Liver (tissue), 9 donors: ENCODE results near the gene FRMD5. TPM values are rescaled to one million over a fixed set of nuclear protein-coding genes. Genes with fewer than 3 reads are reported as not detected.

ENCODE experiments used
- DNase-seq: peaks from one replicate; pipeline ENCODE4 v3.0.0-alpha.2; 2017; ENCODE audit warnings: low spot score
- H3K27ac ChIP-seq, 2 donors: one replicate each; pipeline ENCODE4 v1.7.0; 2013; ENCODE audit warnings: inconsistent platforms in 2 of 2, low read length in 2 of 2, control low read depth in 1 of 2, low read depth in 1 of 2, mild to moderate bottlenecking in 1 of 2
- H3K27me3 ChIP-seq, 4 donors: one replicate each; pipeline versions ENCODE4 v1.6.1 to v1.7.0; 2013; ENCODE audit warnings: low read length in 3 of 4, inconsistent platforms in 1 of 4, mild to moderate bottlenecking in 1 of 4, moderate library complexity in 1 of 4; ENCODE audit not compliant: control insufficient read depth in 4 of 4, insufficient read depth in 4 of 4
- H3K36me3 ChIP-seq, 4 donors: one replicate each; pipeline versions ENCODE4 v1.6.1 to v1.7.0; 2013; ENCODE audit warnings: low read length in 3 of 4, mild to moderate bottlenecking in 3 of 4, low read depth in 1 of 4, moderate library complexity in 1 of 4; ENCODE audit not compliant: control insufficient read depth in 4 of 4, insufficient read depth in 3 of 4
- H3K4me1 ChIP-seq, 4 donors: one replicate each; pipeline versions ENCODE4 v1.6.1 to v1.7.0; 2013; ENCODE audit warnings: low read length in 3 of 4, mild to moderate bottlenecking in 3 of 4, moderate library complexity in 1 of 4; ENCODE audit not compliant: control insufficient read depth in 4 of 4, insufficient read depth in 4 of 4
- H3K4me3 ChIP-seq, 3 donors: one replicate each; pipeline versions ENCODE4 v1.6.1 to v1.7.0; 2013; ENCODE audit warnings: low read length in 3 of 3, control low read depth in 1 of 3, low read depth in 1 of 3, mild to moderate bottlenecking in 1 of 3
- H3K9ac ChIP-seq, 2 donors: one replicate each; pipeline ENCODE4 v1.7.0; 2013; ENCODE audit warnings: low read length in 2 of 2, mild to moderate bottlenecking in 2 of 2, moderate library complexity in 2 of 2, control low read depth in 1 of 2, low read depth in 1 of 2
- H3K9me3 ChIP-seq, 4 donors: one replicate each; pipeline versions ENCODE4 v1.6.1 to v1.7.0; 2013; ENCODE audit warnings: low read length in 3 of 4; ENCODE audit not compliant: control insufficient read depth in 4 of 4
- CTCF ChIP-seq: fragments of 150-350 bp; IDR thresholded peaks from 2 replicates; pipeline ENCODE4 v1.5.1; 2017; ENCODE audit warnings: improper control_type of control experiment, low read depth, low read length; ENCODE audit not compliant: missing input control
- EGR1 ChIP-seq, 2 donors: IDR thresholded peaks; 2 replicates each; pipeline ENCODE4 v1.6.1; 2016 to 2018; ENCODE audit warnings: antibody characterized with exemption in 2 of 2, low read depth in 2 of 2
- FOXA1 ChIP-seq: IDR thresholded peaks from 2 replicates; pipeline ENCODE4 v1.6.1; 2016; ENCODE audit warnings: antibody characterized with exemption
- HNF4A ChIP-seq, 2 donors: conservative IDR thresholded peaks; 2 replicates each; pipeline ENCODE4 v1.6.1; 2016; ENCODE audit warnings: antibody characterized with exemption in 2 of 2, mild to moderate bottlenecking in 2 of 2
- HNF4G ChIP-seq: IDR thresholded peaks from 2 replicates; pipeline ENCODE4 v1.6.1; 2016; ENCODE audit warnings: antibody characterized with exemption
- JUND ChIP-seq, 2 donors: IDR thresholded peaks; 2 replicates each; pipeline ENCODE4 v1.6.1; 2016; ENCODE audit warnings: antibody characterized with exemption in 2 of 2
- NR2F2 ChIP-seq: IDR thresholded peaks from 2 replicates; pipeline ENCODE4 v1.6.1; 2016; ENCODE audit warnings: antibody characterized with exemption
- RAD21 ChIP-seq, 2 donors: IDR thresholded peaks; 2 replicates each; pipeline ENCODE4 v1.6.1; 2016; ENCODE audit warnings: antibody characterized with exemption in 2 of 2, mild to moderate bottlenecking in 2 of 2
- RXRA ChIP-seq, 2 donors: IDR thresholded peaks; 2 replicates each; pipeline ENCODE4 v1.6.1; 2017 to 2018; ENCODE audit warnings: antibody characterized with exemption in 2 of 2, mild to moderate bottlenecking in 1 of 2
- SP1 ChIP-seq: IDR thresholded peaks from 2 replicates; pipeline ENCODE4 v1.6.1; 2018; ENCODE audit warnings: antibody characterized with exemption, mild to moderate bottlenecking
- TAF1 ChIP-seq: conservative IDR thresholded peaks from 2 replicates; pipeline ENCODE4 v1.6.1; 2016; ENCODE audit warnings: antibody characterized with exemption, mild to moderate bottlenecking
- YY1 ChIP-seq: IDR thresholded peaks from 2 replicates; pipeline ENCODE4 v1.6.1; 2016; ENCODE audit warnings: antibody characterized with exemption, mild to moderate bottlenecking
- WGBS: extraction: QIAGEN DNeasy Blood & Tissue Kit; methylation state at CpG from one replicate; pipeline ENCODE4 v1.1.7; 2013; 5-methylcytosine and 5-hydroxymethylcytosine counted together
- polyA plus RNA-seq, 2 donors: library from polyadenylated mRNA; stranded (reverse) in 1 of 2; unstranded in 1 of 2; fragments of 200-250 nt in 1 of 2; fragments of >200 nt in 1 of 2; fragmentation: Nextera tagmentation in 1 of 2; extraction: Ambion mirVana in 1 of 2; gene quantifications; one replicate each; pipeline versions ENCODE4 v1.2.1 to v1.2.3, GENCODE V29; 2013 to 2015
- total RNA-seq, 2 donors: library from RNA; depleted of rRNA; stranded (reverse); fragments of >200 nt; gene quantifications; one replicate each; pipeline ENCODE4 v1.2.3, GENCODE V29; 2014
- TF ChIP-seq, protein P1 (sequence below): IDR thresholded peaks from 2 replicates; pipeline ENCODE4 v1.6.1; 2016; ENCODE audit warnings: antibody characterized with exemption, mild to moderate bottlenecking
- TF ChIP-seq, protein P2 (sequence below): IDR thresholded peaks from 2 replicates; pipeline ENCODE4 v1.6.1; 2016; ENCODE audit warnings: antibody characterized with exemption
- TF ChIP-seq, protein P3 (sequence below): IDR thresholded peaks from 2 replicates; pipeline ENCODE4 v1.6.1; 2016; ENCODE audit warnings: antibody characterized with exemption
- TF ChIP-seq, protein P4 (sequence below): IDR thresholded peaks from 2 replicates; pipeline ENCODE4 v1.6.1; 2016; ENCODE audit warnings: antibody characterized with exemption
- donor health status: healthy.
- donor health status: healthy.
- donor health status: healthy.
- donor health status: healthy.
- donor health status: healthy.

Gene FRMD5
- total and polyA plus RNA-seq, 4 donors: 0.01 to 0.25 TPM; not detected in 2

DNA sequence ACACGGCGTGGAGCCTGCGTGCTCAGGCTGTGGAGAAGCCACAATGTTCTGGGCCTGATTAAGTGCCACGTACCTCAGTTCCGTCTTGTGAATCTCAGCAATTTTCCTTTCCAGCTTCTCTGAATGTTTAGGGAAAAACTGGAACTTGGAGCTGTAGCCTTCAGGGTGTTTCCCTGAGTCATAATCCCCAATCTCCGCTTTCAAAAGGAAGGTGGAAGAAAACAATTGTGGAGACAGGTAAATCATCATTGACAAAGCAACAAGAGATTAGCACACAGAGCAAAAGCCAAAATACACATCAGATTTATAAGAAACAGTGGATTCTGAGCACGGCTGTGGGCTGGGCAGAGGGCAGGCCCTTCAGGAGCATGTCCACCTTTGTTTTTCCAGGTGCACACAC is 289.3 kb downstream of the FRMD5 start:
- no peak overlapping the region for H3K9ac ChIP-seq
- H3K36me3 ChIP-seq: no peaks in the 10 kb centered on the region
- no peak overlapping the region for H3K27ac ChIP-seq
- H3K4me3 ChIP-seq: no peak overlapping the region
- H3K4me1 ChIP-seq: no peaks in the 10 kb centered on the region
- H3K9me3 ChIP-seq: no peaks in the 10 kb centered on the region
- no peaks in the 10 kb centered on the region for H3K27me3 ChIP-seq
- WGBS: 93% methylated on average over 7 of the region's 7 CpGs
- DNase-seq: no peak
- TF ChIP-seq NR2F2: no peak
- no peak for TF ChIP-seq SP1
- no peak for TF ChIP-seq JUND (IDR thresholded peaks at IDR 0.05)
- TF ChIP-seq, protein P1, sequence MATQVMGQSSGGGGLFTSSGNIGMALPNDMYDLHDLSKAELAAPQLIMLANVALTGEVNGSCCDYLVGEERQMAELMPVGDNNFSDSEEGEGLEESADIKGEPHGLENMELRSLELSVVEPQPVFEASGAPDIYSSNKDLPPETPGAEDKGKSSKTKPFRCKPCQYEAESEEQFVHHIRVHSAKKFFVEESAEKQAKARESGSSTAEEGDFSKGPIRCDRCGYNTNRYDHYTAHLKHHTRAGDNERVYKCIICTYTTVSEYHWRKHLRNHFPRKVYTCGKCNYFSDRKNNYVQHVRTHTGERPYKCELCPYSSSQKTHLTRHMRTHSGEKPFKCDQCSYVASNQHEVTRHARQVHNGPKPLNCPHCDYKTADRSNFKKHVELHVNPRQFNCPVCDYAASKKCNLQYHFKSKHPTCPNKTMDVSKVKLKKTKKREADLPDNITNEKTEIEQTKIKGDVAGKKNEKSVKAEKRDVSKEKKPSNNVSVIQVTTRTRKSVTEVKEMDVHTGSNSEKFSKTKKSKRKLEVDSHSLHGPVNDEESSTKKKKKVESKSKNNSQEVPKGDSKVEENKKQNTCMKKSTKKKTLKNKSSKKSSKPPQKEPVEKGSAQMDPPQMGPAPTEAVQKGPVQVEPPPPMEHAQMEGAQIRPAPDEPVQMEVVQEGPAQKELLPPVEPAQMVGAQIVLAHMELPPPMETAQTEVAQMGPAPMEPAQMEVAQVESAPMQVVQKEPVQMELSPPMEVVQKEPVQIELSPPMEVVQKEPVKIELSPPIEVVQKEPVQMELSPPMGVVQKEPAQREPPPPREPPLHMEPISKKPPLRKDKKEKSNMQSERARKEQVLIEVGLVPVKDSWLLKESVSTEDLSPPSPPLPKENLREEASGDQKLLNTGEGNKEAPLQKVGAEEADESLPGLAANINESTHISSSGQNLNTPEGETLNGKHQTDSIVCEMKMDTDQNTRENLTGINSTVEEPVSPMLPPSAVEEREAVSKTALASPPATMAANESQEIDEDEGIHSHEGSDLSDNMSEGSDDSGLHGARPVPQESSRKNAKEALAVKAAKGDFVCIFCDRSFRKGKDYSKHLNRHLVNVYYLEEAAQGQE: no peak
- no peak for TF ChIP-seq HNF4G
- no peak for TF ChIP-seq TAF1
- no peak for TF ChIP-seq FOXA1
- TF ChIP-seq, protein P2, sequence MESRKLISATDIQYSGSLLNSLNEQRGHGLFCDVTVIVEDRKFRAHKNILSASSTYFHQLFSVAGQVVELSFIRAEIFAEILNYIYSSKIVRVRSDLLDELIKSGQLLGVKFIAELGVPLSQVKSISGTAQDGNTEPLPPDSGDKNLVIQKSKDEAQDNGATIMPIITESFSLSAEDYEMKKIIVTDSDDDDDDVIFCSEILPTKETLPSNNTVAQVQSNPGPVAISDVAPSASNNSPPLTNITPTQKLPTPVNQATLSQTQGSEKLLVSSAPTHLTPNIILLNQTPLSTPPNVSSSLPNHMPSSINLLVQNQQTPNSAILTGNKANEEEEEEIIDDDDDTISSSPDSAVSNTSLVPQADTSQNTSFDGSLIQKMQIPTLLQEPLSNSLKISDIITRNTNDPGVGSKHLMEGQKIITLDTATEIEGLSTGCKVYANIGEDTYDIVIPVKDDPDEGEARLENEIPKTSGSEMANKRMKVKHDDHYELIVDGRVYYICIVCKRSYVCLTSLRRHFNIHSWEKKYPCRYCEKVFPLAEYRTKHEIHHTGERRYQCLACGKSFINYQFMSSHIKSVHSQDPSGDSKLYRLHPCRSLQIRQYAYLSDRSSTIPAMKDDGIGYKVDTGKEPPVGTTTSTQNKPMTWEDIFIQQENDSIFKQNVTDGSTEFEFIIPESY: no peak
- no peak for TF ChIP-seq HNF4A (conservative IDR thresholded peaks at IDR 0.05)
- no peak for TF ChIP-seq CTCF
- TF ChIP-seq RXRA (IDR thresholded peaks at IDR 0.05): no peak
- TF ChIP-seq, protein P3, sequence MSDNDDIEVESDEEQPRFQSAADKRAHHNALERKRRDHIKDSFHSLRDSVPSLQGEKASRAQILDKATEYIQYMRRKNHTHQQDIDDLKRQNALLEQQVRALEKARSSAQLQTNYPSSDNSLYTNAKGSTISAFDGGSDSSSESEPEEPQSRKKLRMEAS: no peak
- no peak for TF ChIP-seq YY1
- TF ChIP-seq EGR1 (IDR thresholded peaks at IDR 0.05; ENCODE audit: low read depth in 2 of 2): no peak
- TF ChIP-seq, protein P4, sequence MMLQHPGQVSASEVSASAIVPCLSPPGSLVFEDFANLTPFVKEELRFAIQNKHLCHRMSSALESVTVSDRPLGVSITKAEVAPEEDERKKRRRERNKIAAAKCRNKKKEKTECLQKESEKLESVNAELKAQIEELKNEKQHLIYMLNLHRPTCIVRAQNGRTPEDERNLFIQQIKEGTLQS: no peak
- TF ChIP-seq RAD21 (IDR thresholded peaks at IDR 0.05): no peak

DNA sequence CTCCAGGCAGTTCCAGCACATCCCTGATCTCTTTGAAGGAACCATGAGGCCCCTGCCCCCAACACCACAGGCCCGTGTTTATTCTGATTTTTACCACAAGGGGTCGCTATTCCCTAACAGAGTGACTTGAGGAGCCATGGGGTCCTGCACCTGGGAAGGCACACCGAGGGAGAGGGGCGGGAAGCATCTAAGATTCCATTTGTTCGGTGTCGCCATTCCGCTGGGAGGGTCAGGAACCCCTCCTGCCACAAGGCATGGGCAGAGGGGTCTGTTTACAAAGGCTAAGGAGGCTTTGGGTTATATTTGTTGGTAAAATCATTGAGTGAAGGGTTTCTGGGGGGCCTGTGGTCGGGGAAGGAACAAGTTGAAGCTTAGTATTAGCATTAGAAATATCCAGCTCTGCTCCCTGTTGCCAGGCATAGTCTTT is 291.2 kb downstream of the FRMD5 start:
- 28% methylated on average over 8 of the region's 8 CpGs for WGBS
- peak; percentile 53 for DNase-seq
- Histone ChIP-seq H3K36me3 (no peaks in the 10 kb centered on the region), H3K4me3 (no peak overlapping the region), H3K9me3 (no peaks in the 10 kb centered on the region), H3K27me3 (no peaks in the 10 kb centered on the region), H3K27ac (no peak overlapping the region), H3K9ac (no peak overlapping the region), H3K4me1 (no peaks in the 10 kb centered on the region)
- no peak for TF ChIP-seq NR2F2
- no peak for TF ChIP-seq JUND (IDR thresholded peaks at IDR 0.05)
- TF ChIP-seq SP1: no peak
- no peak for TF ChIP-seq EGR1 (IDR thresholded peaks at IDR 0.05; ENCODE audit: low read depth in 2 of 2)
- TF ChIP-seq RAD21 (IDR thresholded peaks at IDR 0.05): peak; percentile 73 to 81
- TF ChIP-seq RXRA (IDR thresholded peaks at IDR 0.05): no peak
- TF ChIP-seq CTCF: peak; percentile 56
- no peak for TF ChIP-seq YY1
- TF ChIP-seq, protein P1: no peak
- TF ChIP-seq HNF4G: no peak
- TF ChIP-seq, protein P3: no peak
- TF ChIP-seq, protein P4: no peak
- no peak for TF ChIP-seq FOXA1
